ENCODE results near the gene ZSCAN5C.
"Not testable (repeated sequence)": the region's sequence is repeated elsewhere in the genome, so short reads cannot be mapped to it uniquely, and the experiment has no call there.

Gene ZSCAN5C, protein sequence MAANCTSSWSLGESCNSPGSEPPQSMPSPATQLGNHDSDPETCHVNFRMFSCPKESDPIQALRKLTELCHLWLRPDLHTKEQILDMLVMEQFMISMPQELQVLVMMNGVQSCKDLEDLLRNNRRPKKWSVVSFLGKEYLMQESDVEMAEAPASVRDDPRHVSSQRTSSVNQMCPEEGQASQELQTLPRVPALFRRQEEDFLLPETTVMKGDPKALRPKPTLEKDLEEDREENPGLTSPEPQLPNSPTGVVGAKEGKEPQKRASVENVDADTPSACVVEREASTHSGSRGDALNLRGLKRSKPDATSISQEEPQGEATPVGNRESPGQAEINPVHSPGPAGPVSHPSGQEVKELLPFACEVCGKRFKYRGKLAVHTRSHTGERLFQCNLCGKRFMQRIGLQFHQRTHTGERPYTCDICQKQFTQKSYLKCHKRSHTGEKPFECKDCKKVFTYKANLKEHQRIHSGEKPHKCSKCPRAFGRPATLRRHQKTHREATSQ

DNA sequence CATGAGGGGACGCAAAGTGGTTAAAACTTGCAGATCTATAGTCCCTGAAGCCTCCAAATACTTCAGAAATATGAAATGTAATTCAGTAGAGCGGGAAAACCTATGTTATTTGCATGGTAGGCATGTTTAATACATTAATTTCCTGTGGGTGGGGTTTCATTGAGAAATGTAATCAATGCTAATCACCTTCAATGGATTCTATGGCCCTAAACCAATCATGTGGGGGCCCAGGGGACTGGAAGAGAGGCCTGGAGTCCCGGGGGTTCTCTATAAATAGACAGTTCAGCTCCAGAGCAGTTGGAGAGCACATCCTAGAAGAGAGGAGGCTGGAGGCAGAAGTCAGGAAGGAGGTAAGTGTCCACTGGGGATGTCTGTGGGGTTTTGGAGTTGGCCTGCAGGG lies at the start of gene ZSCAN5C:
Gene ZSCAN5C, plus strand, starts transcription at position 301 of the 400 bp plus-strand sequence. CDS start 3,641 bp downstream, outside the sequence.
- no peak for DNase-seq

DNA sequence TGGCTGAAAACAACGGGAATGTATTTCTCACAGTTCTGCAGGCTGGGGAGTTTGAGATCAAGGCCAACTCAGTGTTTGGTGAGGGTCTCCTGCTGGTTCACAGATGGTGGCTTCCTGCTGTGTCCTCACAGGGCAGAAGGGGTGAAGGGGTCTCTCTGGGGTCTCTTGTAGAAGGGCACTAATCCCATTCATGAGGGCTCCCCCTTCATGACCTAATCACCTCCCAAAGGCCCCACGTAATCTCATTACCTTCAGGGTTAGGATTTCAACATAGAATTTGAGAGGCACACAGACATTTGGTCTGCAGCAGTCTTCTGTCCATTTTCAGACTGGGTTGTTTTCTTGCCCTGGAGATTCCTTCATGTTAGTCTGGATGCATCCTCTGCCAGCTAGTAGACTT lies 49.4 kb upstream of the ZSCAN5C start:
- no peak for DNase-seq

DNA sequence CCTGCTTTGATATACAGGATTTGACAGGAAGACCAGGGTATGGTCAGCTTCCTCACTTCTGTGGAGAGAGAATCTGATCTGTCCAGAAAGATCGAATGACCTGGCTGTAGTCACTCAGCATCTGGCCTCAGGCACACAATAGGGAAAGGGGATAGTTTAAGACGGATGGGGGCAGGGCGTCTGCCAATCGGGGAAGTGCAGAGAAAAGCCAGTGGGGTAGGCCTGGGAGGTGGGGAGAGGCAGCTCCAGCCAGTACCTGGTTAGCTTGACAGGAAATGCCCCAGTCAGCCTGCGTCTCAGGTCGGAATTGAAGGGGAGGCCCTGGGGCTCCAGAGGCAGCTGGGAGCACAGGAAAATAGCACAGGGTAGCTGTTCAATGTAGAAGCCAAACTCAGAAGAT lies 48.6 kb upstream of the ZSCAN5C start:
- DNase-seq = no peak

DNA sequence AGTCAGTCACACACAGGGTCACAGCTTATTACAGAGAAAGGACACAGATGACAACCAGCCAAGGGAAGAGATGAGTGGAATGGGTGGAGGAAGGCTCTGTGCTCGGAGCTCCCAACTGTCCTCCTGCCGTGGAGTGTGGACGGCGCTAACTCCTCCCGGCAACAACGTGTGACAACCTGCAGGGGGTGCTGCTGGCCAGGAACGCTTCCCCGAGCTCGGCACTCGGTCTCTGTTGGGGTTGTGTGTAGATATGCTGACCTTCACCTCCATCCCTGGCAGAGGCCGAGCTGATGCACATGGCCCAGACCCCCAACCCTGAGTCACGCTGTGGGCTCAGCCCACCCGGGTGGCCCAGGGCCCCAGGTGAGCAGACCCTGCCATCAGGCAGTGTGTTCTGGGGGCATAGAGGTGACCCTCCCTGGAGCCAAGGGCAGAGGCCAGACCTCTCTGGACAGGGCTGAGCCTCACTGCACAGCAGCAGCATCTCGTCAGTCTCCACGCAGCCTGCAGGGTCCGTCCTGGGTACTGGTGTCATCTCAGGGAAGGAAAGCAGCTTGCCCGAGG lies 46.9 kb upstream of the ZSCAN5C start:
- DNase-seq = no peak

DNA sequence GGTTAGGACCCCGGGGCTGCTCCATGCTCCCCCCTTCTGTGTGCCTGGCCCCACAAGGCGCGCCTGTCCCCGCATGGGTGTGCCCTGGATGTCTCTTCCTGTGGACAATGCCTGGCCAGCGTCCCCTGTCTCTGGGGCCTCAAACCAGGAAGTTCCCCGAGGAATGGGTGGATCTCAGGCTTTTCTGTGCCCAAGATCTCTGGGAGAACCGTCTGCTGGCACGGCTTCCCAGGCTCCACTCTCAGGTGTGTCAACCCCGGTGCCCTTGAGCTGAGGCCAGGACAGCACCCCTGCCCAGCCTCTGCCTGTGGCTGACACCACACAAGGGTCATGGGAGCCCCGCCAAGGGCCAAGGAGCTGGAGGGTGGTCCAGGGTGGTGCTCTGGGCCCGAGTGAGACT lies 45.3 kb upstream of the ZSCAN5C start:
- DNase-seq = no peak

DNA sequence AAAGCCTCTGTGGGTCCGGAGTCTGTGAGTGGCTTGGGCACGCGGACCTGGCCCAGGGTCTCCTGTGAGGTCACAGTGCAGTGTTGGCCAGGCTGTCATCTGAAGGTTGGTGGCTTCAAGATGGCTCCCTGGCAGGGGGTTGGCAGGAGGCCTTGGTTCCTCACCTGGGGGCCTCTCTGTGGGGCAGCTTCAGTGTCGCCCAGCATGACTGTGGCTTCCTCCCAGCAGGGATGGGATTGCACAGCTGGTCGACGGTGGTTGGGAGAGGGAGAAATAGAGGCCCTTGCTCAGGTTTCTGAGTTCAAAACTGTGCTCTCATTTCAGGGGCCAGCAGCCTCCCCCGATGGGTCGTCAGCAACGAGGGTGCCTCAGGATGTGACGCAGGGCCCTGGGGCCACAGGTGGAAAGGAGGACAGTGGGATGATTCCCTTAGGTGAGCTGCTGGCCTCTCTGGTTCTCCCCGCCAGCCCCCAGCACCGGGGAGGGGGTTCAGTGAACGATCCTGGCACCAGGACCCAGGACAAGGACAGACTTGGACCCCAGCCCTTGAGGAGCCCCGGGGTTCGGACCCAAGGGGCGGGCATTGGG lies 43.8 kb upstream of the ZSCAN5C start:
- no peak for DNase-seq

DNA sequence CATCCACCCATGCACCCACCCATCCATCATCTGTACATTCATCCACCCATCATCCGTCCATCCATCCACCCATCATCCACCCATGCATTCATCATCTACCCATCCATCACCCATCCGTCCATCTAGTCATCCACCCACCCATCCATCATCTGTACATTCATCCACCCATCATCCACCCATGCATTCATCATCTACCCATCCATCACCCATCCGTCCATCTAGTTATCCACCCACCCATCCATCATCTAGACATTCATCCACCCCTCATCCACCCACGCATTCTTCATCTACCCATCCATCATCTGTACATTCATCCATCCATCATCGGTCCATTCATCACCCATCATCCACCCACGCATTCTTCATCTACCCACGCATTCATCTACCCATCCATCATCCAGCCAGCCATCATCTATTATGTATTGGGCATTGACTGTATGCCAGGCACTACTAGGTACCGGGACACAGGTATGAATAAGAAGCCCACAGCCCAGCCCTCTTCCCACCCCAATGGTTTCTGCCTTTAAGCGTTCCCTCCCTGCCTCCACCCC lies 43.0 kb upstream of the ZSCAN5C start:
- no peak for DNase-seq

DNA sequence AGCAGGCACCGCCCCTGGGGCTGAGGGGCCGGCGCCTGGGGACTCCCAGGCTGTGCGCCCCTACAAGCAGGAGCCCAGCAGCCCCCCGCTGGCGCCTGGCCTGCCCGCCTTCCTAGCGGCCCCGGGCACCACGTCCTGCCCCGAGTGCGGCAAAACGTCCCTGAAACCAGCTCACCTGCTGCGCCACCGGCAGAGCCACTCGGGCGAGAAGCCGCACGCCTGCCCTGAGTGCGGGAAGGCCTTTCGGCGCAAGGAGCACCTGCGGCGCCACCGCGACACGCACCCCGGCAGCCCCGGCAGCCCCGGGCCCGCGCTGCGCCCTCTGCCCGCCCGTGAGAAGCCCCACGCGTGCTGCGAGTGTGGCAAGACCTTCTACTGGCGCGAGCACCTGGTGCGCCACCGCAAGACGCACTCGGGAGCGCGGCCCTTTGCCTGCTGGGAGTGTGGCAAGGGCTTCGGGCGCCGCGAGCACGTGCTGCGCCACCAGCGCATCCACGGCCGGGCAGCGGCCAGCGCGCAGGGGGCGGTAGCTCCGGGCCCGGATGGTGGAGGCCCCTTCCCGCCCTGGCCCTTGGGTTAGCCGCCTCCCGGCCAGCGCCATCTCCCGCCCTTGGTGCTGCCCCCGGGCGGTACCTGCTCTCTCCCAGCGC lies 42.3 kb upstream of the ZSCAN5C start:
- DNase-seq = no peak

DNA sequence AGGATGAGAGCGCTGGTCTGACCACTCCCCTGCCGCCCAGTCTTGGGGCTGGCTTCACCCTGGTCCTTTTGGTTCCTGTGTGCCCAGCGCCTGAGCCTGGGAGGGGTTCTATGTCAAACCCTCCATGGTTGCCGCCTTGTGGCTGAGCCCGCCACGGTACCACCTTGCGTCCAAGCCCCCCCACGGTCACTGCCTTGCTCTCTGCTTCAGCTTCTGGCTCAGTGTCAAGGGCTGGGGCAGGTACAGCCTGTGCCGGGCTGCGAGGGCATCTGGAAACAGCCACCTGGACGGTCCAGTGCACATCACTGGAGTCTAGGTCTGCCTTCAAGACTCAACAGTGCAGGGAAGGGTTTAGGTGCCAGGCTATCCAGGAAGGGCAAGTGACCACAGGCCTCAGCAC lies 40.5 kb upstream of the ZSCAN5C start:
- DNase-seq = no peak

DNA sequence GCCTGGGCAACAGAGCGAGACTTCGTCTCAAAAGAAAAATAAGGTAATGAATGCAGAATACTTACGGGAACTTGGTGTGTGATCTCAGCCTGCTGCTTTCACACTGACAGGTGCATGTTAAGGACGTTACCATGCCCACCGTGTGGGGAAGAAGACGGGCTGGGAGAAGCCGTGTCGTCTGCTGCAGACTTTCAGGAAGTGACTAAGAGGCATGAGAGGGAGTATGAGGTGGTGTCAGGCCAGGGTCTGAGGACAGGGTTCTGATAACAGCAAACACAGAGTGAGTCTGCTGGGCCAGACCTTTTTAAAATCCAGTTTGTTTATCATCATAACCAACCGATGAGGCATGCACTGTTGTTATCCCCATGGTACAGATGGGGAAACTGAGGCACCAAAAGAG lies 39.8 kb upstream of the ZSCAN5C start:
- no peak for DNase-seq

DNA sequence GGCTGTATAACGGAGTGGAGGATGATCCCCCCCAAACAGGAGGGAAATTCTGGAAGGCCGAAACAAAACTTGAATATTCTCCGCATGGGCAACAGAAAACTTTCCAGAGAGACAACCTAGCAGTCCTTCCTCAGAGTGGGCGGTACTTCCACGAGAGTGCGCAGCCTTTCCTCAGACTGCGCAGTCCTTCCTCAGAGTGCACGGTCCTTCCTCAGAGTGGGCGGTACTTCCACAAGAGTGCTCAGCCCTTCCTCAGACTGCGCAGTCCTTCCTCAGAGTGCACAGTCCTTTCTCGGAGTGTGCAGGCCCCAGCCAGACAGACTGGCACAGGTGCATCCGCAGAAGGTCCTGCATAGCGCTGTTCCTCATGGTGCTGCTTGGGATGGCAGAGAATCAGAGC lies 39.0 kb upstream of the ZSCAN5C start:
- no peak for DNase-seq

DNA sequence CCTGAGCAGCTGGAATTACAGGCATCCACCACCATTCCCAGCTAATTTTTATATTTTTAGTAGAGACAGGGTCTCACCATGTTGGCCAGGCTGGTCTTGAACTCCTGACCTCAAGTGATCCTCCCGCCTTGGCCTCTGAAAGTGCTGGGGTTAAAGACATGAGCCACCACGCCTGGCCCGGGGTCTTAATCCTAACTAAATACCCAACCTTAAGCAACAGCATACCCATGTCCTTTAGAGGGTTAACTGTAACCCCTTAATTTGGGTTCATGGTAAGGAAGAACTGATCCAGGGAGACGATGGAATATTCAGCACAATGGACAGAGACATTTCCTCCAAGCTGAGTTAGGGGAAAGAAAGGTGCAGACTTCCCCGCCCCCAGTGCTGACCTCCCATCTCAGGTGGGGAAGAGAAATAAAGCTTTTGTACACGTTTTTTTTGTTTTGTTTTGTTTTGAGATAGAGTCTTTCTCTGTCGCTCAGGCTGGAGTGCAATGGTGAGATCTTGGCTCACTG lies 35.0 kb upstream of the ZSCAN5C start:
- no peak for DNase-seq

DNA sequence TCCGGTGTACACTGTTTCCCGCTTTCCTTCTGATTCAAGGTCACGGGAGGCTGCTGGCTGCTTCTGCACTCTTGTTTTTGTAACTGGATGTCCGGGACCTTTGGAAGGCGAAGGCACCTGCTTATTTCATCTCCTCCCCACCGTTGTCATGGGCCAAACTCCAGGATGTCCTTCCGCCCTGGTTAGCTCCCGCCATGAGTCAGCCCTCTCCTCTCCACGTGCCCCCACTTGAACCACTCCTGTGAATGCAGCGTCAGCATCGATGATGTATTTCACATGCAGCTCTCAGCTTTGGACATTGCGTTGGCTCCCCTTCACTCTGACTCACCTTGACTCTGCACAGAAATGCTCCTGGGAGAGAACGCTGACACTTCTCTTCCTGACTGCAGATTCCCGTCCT lies 31.8 kb upstream of the ZSCAN5C start:
- DNase-seq = peak; percentile 66

DNA sequence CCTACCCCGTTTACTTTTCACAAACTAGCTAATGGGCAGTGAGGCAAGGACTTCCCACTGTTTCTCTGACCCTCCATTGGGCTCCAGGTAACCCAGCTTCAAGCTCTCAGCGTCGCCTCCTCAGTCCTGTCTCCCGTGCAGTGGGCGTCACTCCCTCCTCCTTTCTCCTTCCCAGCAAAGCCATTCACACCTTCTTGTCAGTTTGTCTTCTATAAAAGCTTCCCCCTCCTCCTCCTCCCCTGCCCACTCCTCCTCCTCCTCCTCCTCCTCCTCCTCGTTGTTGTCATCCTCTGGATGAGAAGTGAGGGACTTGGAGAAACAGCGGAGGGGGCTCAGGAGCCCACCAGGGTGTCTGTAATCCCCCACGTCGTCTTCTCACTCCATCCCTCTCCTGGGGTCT lies 28.0 kb upstream of the ZSCAN5C start:
- no peak for DNase-seq

DNA sequence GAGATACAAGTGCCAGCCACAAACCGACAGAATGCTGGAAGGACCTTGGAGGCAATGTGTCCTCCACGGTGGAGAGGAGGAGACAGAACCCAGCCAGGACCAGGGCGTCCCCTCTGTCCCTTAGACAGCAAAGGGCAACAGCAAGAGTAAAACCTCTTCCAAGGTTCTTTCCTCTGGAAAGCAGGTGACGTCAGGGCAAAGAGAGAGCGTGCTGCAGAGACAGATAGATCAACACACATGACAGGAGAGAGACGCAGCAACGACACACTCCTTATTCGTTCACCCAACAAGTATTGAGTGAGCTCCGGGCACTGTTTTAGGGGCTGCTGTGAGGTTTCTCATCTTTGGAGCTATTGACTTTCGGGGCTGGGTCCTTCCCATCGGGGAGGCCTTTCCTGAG lies 27.5 kb upstream of the ZSCAN5C start:
- no peak for DNase-seq

DNA sequence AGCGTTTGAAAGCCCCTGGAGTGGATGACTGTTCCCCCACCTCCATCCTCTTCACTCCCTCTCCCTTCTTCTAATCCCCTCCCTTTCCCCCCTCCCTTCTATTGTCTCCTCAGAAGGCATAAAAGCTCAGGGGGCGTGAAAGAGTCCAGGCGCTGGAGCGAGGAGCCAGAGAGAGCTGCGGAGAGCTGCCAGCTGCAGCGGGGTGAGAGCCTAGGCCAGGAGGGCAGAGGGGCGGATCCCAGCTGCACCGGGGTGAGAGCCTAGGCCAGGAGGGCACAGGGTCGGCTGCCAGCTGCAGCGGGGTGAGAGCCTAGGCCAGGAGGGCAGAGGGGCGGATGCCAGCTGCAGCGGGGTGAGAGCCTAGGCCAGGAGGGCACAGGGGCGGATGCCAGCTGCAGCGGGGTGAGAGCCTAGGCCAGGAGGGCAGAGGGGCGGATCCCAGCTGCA lies 26.2 kb upstream of the ZSCAN5C start, which contains the start of gene GALP:
Gene GALP, plus strand, starts transcription at position 148 of the 447 bp plus-strand sequence. CDS start 1,101 bp downstream, outside the sequence.
- not testable (repeated sequence) for DNase-seq

DNA sequence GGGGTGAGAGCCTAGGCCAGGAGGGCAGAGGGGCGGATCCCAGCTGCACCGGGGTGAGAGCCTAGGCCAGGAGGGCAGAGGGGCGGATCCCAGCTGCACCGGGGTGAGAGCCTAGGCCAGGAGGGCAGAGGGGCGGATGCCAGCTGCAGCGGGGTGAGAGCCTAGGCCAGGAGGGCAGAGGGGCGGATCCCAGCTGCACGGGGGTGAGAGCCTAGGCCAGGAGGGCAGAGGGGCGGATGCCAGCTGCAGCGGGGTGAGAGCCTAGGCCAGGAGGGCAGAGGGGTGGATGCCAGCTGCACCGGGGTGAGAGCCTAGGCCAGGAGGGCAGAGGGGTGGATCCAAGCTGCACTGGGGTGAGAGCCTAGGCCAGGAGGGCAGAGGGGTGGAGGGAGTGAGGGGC lies 25.8 kb upstream of the ZSCAN5C start:
- DNase-seq = not testable (repeated sequence)

DNA sequence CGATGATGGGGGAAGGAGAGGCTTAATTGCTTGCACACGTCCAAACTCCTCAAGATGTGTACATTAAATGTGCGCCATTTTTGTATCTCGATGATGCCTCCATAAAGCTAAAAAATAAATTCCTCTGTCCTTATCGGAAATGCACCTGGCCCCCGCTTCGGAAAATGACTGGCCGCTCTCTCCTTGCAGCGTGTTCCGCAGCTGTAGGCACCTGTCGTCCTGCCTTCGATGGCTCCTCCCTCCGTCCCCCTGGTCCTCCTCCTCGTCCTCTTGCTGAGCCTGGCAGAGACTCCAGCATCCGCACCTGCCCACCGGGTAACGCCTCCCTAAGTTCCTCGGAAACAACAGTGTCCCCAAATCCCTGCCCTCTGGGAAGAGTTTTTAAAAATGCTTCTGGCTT lies 25.2 kb upstream of the ZSCAN5C start:
- DNase-seq = no peak

DNA sequence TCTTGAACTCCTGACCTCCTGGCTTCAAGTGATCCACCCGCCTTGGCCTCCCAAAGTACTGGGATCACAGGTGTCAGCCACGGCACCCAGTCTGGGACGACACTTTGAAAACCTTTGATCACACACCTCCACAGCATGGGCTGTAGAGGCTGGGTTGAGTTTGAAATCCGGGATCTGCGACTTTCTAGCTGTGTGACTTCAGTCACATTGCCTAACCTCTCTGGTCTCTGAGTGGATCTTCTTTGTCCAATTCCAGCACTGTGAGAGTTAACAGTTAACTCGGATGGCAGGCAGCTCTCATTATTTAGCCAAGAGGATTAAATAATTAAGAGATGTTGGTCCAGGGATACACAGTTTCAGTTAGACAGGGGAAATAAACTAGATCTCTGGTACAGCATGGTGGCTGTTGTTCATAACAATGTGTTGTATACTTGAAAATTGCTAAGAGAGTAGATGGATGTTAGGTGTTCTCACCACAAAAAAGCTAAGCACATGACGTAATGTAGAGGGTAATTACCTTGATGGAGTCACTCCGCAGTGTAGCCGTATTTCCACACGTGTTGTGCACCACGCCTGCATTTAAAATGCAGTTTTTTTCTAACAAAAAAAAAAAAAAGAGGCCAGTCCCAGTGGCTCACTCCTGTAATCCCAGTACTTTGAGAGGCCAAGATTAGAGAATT lies 24.4 kb upstream of the ZSCAN5C start:
- DNase-seq = no peak

DNA sequence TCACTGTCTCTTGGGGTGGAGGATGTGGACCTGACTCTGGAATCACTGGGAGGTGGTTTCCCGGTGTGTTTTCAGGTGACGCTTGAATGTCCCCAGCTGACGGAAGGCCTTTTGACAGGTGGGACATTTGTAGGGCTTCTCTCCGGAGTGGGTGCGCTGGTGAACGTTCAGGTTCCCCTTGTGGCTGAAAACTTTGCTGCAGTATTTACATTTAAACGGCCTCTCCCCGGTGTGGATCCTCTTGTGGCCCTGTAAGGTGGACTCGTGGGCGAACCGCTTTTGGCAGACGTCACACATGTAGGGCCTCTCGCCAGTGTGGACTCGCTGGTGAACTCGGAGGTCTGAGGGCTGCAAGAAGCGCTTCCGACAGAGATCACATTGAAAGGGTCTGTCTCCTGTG lies 12.3 kb upstream of the ZSCAN5C start:
- DNase-seq = no peak

DNA sequence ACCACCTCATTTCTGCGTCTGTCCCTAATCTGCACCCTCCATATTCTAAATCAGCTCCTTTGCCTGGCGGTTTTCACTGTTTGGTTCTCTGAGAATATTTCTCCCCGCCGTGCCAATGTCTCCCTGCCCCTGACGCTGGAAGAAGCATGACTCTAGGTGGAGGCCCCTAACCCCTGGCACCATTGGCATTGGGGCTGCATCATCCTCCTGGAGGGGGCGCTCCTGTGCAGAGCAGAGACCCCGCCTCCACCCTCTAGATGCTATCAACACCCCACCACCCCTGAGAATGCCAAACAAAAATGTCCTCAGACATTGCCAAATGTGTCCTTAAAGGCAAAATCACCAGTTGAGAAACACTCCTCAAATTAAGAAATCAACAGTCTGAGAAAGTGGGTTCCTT lies 11.0 kb upstream of the ZSCAN5C start:
- no peak for DNase-seq

DNA sequence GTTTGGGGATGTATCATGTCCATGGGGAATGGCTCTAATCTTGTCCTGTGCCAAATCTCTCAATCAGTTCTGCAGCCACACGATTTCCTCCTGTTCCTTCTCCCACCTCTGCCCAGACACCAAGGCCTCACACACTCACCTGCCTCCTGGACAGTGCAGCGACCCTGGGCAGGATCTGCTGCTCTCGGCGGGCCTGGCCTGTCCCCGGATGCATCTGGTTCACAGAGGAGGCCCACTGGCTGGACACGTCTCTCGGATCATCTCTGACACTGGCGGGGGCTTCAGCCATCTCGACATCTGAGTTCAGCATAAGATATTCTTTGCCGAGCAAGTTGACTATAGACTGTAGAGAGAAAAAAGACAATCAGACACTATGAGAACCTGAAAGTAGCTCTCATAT lies 10.4 kb upstream of the ZSCAN5C start:
- DNase-seq = no peak

Measured in NCI-H2029 treated with DMSO at 0.1 percent for 48 hours (cell line).